ENCODE results near the gene SRGAP2B. TPM values are rescaled to one million over a fixed set of nuclear protein-coding genes. Genes with fewer than 3 reads are reported as not detected.
"Not testable (repeated sequence)": the region's sequence is repeated elsewhere in the genome, so short reads cannot be mapped to it uniquely, and the experiment has no call there.

The SRGAP2B gene
- total and polyA plus RNA-seq, 2 of the 4 experiments (the other 2 are of a cell fraction), result 15.9 to 50.7 TPM

- H3K4me3 ChIP-seq (ENCODE audit: insufficient read depth, low read depth, low read length); H2BK15ac ChIP-seq (ENCODE audit: low read depth, low read length); in situ Hi-C loops (cut with MboI; ENCODE audit: low sequenced_read_pairs); H3K4me1 ChIP-seq (ENCODE audit: control insufficient read depth, insufficient read depth, low read length); H3K27me3 ChIP-seq (ENCODE audit: control insufficient read depth, insufficient read depth, low read length); H4K8ac ChIP-seq (ENCODE audit: low read depth in 2 of 2, low read length in 2 of 2); CTCF ChIA-PET; H3K4ac ChIP-seq (ENCODE audit: low read depth, low read length); dilution Hi-C loops (cut with HindIII; ENCODE audit: low sequenced_read_pairs, unreplicated experiment); H2BK5ac ChIP-seq (ENCODE audit: low read depth, low read length, poor library complexity, severe bottlenecking); H3K56ac ChIP-seq (ENCODE audit: extremely low read depth, insufficient read depth, low read length); H3K79me1 ChIP-seq (ENCODE audit: low read depth in 1 of 2, low read length in 2 of 2); H2AFZ ChIP-seq (replicated peaks; ENCODE audit: low read length, poor library complexity); H2AK9ac ChIP-seq (replicated peaks; ENCODE audit: low read depth, low read length, poor library complexity); H4K91ac ChIP-seq (ENCODE audit: insufficient read depth, low read depth, low read length); H3K9ac ChIP-seq (ENCODE audit: low read depth, low read length); H3K18ac ChIP-seq (ENCODE audit: low read depth, low read length); H4K5ac ChIP-seq (ENCODE audit: low read depth, low read length); POLR2A ChIA-PET (ENCODE audit: unreplicated experiment); BruUV-seq (replicated peaks); H3K23ac ChIP-seq (ENCODE audit: low read depth, low read length); intact Hi-C loops (cut with micrococcal nuclease); H3K27ac ChIP-seq (ENCODE audit: insufficient read depth, low read length); H4K20me1 ChIP-seq (ENCODE audit: insufficient read depth, low read length); H2BK20ac ChIP-seq (ENCODE audit: low read depth, low read length); H2AK5ac ChIP-seq (ENCODE audit: low read depth, low read length); H2BK120ac ChIP-seq (ENCODE audit: low read depth, low read length); H3K36me3 ChIP-seq (ENCODE audit: control insufficient read depth, insufficient read depth, low read length); H3K9me1 ChIP-seq (ENCODE audit: insufficient read depth, low read length); H3K14ac ChIP-seq (replicated peaks; ENCODE audit: low read depth, low read length); H3K9me3 ChIP-seq (ENCODE audit: control insufficient read depth, insufficient read depth, low read length); H3K4me2 ChIP-seq (ENCODE audit: low read depth, low read length): not testable (repeated sequence)
- peak; percentile 69 for DNase-seq
- peak; percentile 58 for ATAC-seq (ENCODE audit: low read depth)
Observed at GRCh38 chr1:144995833-144996410, 99.2 kb downstream of the SRGAP2B start.

- H3K9ac ChIP-seq (ENCODE audit: low read depth, low read length); H3K79me1 ChIP-seq (ENCODE audit: low read depth in 1 of 2, low read length in 2 of 2); H2AK9ac ChIP-seq (replicated peaks; ENCODE audit: low read depth, low read length, poor library complexity); BruUV-seq (replicated peaks); H3K4me1 ChIP-seq (ENCODE audit: control insufficient read depth, insufficient read depth, low read length); H4K20me1 ChIP-seq (ENCODE audit: insufficient read depth, low read length); H3K56ac ChIP-seq (ENCODE audit: extremely low read depth, insufficient read depth, low read length); H3K4ac ChIP-seq (ENCODE audit: low read depth, low read length); H2AFZ ChIP-seq (replicated peaks; ENCODE audit: low read length, poor library complexity); H3K9me3 ChIP-seq (ENCODE audit: control insufficient read depth, insufficient read depth, low read length); H2AK5ac ChIP-seq (ENCODE audit: low read depth, low read length); H3K23ac ChIP-seq (ENCODE audit: low read depth, low read length); in situ Hi-C loops (cut with MboI; ENCODE audit: low sequenced_read_pairs); dilution Hi-C loops (cut with HindIII; ENCODE audit: low sequenced_read_pairs, unreplicated experiment); H3K36me3 ChIP-seq (ENCODE audit: control insufficient read depth, insufficient read depth, low read length); H3K27me3 ChIP-seq (ENCODE audit: control insufficient read depth, insufficient read depth, low read length); intact Hi-C loops (cut with micrococcal nuclease); POLR2A ChIA-PET (ENCODE audit: unreplicated experiment); H2BK20ac ChIP-seq (ENCODE audit: low read depth, low read length); CTCF ChIA-PET; H4K5ac ChIP-seq (ENCODE audit: low read depth, low read length); H3K9me1 ChIP-seq (ENCODE audit: insufficient read depth, low read length); H3K4me3 ChIP-seq (ENCODE audit: insufficient read depth, low read depth, low read length); H4K8ac ChIP-seq (ENCODE audit: low read depth in 2 of 2, low read length in 2 of 2); H2BK15ac ChIP-seq (ENCODE audit: low read depth, low read length); H3K14ac ChIP-seq (replicated peaks; ENCODE audit: low read depth, low read length); H2BK120ac ChIP-seq (ENCODE audit: low read depth, low read length); H4K91ac ChIP-seq (ENCODE audit: insufficient read depth, low read depth, low read length); H3K27ac ChIP-seq (ENCODE audit: insufficient read depth, low read length): not testable (repeated sequence)
- H3K18ac ChIP-seq (ENCODE audit: low read depth, low read length), result peak overlapping the region; percentile 44; the same call in 1 of the 2 replicates
- ATAC-seq (ENCODE audit: low read depth), result peak; percentile 65
- WGBS, 2 experiments (ENCODE audit: extremely low coverage in 2 of 2, insufficient read length in 1 of 2), result no CpG with 5 or more reads among the region's 1 CpG
- DNase-seq, result peak; percentile 87
- peak overlapping the region; percentile 61; the same call in 1 of the 2 replicates for H3K4me2 ChIP-seq (ENCODE audit: low read depth, low read length)
- peak overlapping the region; percentile 13 for H2BK5ac ChIP-seq (ENCODE audit: low read depth, low read length, poor library complexity, severe bottlenecking)
Observed at GRCh38 chr1:144992915-144993314, 102.2 kb downstream of the SRGAP2B start.
